Stimulated activated CD4-positive, alpha-beta T cell treated with anti-CD3 and anti-CD28 coated beads, TNF-alpha, amount 100 ng/mL, for 24 hours (primary cell): Measurements from ENCODE around the gene NLN.
"Not testable (repeated sequence)": the region's sequence is repeated elsewhere in the genome, so short reads cannot be mapped to it uniquely, and the experiment has no call there.

ENCODE experiments used
- DNase-seq, 3 experiments: peaks; one replicate each; pipeline ENCODE4 v3.0.0-alpha.2; 2020; ENCODE audit warnings: low read depth in 3 of 3

NLN gene

GRCh38 chr5:65871776-65872175, 149.8 kb downstream of the NLN start:
- not testable (repeated sequence) for DNase-seq

DNA sequence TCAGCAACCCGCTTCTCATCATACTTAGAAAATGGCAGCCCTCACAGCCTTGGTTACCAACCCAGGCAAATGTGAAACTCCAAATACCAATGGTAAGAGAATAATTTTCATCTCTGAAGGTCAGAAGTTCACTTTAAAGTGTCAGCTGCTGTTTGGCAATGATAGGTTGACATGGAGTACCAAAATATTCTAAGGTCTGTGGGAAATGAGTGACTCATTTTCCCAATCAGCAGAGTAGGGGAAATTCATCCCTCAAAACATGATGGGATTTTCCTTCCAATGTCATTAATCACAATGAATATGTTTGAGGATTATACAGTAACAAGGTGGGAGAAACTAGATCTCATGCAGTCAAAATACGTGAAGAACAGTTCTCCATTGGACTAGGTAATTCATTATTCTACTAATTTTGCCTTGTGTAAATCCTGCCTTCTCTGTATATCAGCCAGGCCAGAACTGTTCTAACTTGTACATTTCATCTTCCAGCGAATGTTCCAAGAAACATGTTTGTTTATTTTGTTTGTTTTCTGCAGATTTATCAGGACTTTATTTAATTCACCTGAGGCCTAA, 151.3 kb downstream of the NLN start:
- no peak for DNase-seq

DNA sequence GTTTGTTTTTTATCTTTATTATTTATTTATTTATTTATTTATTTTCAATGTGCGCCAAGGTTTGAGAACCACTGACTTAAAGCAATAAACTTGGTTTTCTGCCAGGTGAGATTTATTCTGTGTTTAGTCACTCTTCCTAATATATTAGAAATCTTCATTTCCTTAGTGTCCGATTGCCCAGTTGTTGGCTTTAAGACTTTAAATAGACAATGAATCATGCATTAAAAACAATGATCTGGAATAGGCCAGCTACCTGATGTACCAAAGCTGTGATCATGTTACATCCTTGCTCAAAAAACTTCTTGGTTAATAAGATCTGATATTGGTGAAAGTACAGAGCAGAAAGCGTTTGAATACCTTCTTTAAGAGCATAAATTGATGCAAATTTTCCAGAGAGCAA, 152.2 kb downstream of the NLN start:
- DNase-seq = no peak

DNA sequence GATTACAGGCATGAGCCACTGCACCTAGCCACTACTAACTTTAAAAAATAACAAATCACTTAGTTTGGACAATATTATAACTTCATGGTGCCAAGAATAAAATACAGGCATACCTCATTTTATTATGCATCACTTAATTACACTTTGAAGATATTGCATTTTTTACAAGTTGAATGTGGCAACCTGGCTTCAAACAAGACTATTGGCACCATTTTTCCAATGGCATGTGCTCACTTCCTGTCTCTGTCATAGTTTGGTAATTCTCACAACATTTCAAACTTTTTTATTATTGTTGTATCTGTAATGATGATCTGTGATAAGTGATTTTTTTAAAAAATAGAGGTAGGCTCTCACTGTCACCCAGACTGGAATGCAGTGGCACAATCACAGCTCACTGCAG, 154.5 kb downstream of the NLN start:
- no peak for DNase-seq

GRCh38 chr5:65876970-65877369, 155.0 kb downstream of the NLN start:
- DNase-seq = no peak
